ENCODE measurements around the gene TRIM8.

DNA sequence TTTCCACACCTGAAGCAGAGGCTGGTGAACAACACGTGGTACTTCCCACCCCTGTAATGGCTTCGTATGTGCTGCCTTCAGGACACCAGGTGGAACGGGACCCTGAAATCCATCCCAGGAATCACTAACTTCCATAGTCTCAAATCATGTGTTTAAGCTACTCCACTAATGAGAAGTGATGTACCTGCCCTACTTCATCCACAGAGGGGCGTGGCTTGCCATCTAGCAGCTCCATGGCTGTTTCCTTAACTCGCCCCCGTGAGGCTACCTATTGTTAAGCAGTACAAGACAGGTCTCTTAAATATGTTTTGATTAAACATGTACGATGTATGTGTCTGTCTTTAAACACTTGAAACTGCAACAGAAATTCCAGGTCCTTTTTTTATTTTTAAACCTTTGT is 38.1 kb downstream of the TRIM8 start:
- TF ChIP-seq CTCF (IDR thresholded peaks at IDR 0.05): no peak
- no peak for TF ChIP-seq POLR2AphosphoS5 (IDR thresholded peaks at IDR 0.05; ENCODE audit: insufficient read depth in 1 of 2, low read depth in 1 of 2)
- no peak for TF ChIP-seq POLR2A (IDR thresholded peaks at IDR 0.05)

Measured in vagina (tissue), 2 donors.